ENCODE measurements around the gene PGK1. TPM values are rescaled to one million over a fixed set of nuclear protein-coding genes. Genes with fewer than 3 reads are reported as not detected.
"Not testable (repeated sequence)": the region's sequence is repeated elsewhere in the genome, so short reads cannot be mapped to it uniquely, and the experiment has no call there.

Gene PGK1
- polyA plus RNA-seq, 1 donor: 276 TPM

DNA sequence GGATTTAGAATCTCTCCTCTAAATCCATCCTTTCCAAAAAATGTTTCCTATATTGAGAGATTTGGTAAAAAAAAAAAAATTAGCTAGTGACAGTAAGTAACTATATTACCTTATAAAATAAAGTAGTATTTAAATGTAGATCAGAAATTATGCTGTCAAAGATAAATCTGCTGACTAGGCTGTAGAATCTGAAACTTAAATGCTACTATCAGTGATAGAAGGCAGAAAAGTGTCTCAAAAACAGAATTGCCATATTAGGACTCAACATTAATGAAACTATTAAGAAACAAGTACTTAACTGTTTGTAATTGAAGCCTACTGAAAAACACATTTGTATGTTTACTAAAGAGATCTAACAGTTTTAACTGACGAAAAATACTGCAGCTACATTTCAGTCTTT is 27.1 kb downstream of the PGK1 start:
- no peaks in the 10 kb centered on the region for H3K9me3 ChIP-seq (ENCODE audit: control insufficient read depth, low read depth, low read length)
- H3K36me3 ChIP-seq (ENCODE audit: control insufficient read depth, insufficient read depth, low read length): peaks cover 17% of the 10 kb centered on the region
- H3K4me3 ChIP-seq (ENCODE audit: low read length): no peak overlapping the region
- H3K27me3 ChIP-seq (ENCODE audit: control insufficient read depth, insufficient read depth, low read length): no peaks in the 10 kb centered on the region
- H3K27ac ChIP-seq (ENCODE audit: low read length): no peak overlapping the region
- DNase-seq: no peak
- H3K4me1 ChIP-seq (ENCODE audit: control insufficient read depth, insufficient read depth, low read length): no peaks in the 10 kb centered on the region
- WGBS (ENCODE audit: insufficient coverage, low lambda C conversion rate): no CpG with 5 or more reads among the region's 1 CpG

DNA sequence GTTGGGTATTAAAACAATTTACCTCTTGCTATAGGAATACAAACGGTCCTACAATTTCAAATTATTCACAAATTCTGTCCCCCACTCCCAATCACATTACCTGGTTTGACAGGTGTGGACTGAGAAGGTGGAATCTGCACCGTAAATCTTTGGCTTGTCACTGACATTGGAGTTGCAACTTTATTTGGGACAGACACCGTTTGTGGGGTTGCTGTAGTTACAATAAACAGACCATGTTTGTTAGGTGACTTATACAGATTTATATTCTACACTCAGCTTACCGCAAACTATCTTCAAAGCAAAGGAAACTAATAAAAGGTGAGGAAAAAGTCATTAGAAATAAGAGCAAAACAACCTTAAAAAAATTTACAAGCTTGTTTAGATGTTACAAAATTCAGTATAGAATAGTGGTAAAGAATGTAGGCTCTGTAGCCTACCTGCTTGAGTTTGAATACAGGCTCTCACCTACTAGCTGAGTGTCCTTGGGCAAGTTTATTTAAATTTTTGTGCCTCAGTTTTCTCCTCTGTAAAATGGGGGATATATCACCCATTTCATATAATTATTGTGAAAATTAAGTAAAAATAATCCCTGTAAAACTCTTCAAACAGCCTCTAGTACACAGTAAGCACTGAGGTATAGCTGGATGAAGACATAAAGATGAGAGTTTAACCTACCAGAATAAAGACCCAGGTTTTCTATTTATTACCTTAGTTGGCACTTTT is 29.4 kb downstream of the PGK1 start:
- H3K36me3 ChIP-seq (ENCODE audit: control insufficient read depth, insufficient read depth, low read length): peaks cover 7% of the 10 kb centered on the region
- DNase-seq: no peak
- no peak overlapping the region for H3K27ac ChIP-seq (ENCODE audit: low read length)
- H3K4me1 ChIP-seq (ENCODE audit: control insufficient read depth, insufficient read depth, low read length): no peaks in the 10 kb centered on the region
- no peaks in the 10 kb centered on the region for H3K9me3 ChIP-seq (ENCODE audit: control insufficient read depth, low read depth, low read length)
- H3K4me3 ChIP-seq (ENCODE audit: low read length): no peak overlapping the region
- WGBS (ENCODE audit: insufficient coverage, low lambda C conversion rate): no CpG with 5 or more reads among the region's 4 CpGs
- no peaks in the 10 kb centered on the region for H3K27me3 ChIP-seq (ENCODE audit: control insufficient read depth, insufficient read depth, low read length)

GRCh38 chrX:78139160-78140123 is 35.4 kb downstream of the PGK1 start, which contains the start of gene TAF9B:
TSS of gene TAF9B (minus strand) at chrX:78139650. CDS start at chrX:78139611, 39 bp downstream.
- WGBS (ENCODE audit: insufficient coverage, low lambda C conversion rate): no CpG with 5 or more reads among the region's 59 CpGs
- peak; percentile 77 to 85 for DNase-seq
- Histone ChIP-seq H3K4me1 (ENCODE audit: control insufficient read depth, insufficient read depth, low read length) (no peaks in the 10 kb centered on the region), H3K9me3 (ENCODE audit: control insufficient read depth, low read depth, low read length) (no peaks in the 10 kb centered on the region), H3K27me3 (ENCODE audit: control insufficient read depth, insufficient read depth, low read length) (no peaks in the 10 kb centered on the region), H3K36me3 (ENCODE audit: control insufficient read depth, insufficient read depth, low read length) (no peaks in the 10 kb centered on the region), H3K4me3 (ENCODE audit: low read length) (peak within 1 kb of the TSS; percentile 74), H3K27ac (ENCODE audit: low read length) (peak within 1 kb of the TSS; percentile 23)

DNA sequence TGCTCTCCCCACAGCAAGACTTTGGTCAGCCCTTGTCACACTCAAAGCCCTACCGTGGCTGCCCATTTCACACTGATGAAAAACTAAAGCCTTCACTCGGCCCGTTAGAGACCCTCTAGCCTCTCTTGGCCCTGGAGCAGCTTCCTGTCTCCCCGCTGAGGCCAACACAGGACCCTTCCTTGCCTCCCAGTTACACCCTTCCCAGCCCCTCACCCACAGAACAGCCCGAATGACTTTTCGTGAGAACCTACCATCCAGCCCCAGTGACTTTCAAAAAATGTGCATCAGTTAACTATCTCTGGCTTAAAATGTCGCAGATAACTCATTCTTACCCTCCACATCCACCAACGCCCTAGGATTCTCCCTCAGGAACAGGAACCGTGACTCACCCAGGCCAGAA is 36.2 kb downstream of the PGK1 start:
- WGBS (ENCODE audit: insufficient coverage, low lambda C conversion rate): no CpG with 5 or more reads among the region's 9 CpGs
- Histone ChIP-seq H3K4me3 (ENCODE audit: low read length) (no peak overlapping the region), H3K4me1 (ENCODE audit: control insufficient read depth, insufficient read depth, low read length) (no peaks in the 10 kb centered on the region), H3K27me3 (ENCODE audit: control insufficient read depth, insufficient read depth, low read length) (no peaks in the 10 kb centered on the region), H3K9me3 (ENCODE audit: control insufficient read depth, low read depth, low read length) (no peaks in the 10 kb centered on the region), H3K36me3 (ENCODE audit: control insufficient read depth, insufficient read depth, low read length) (no peaks in the 10 kb centered on the region), H3K27ac (ENCODE audit: low read length) (no peak overlapping the region)
- no peak for DNase-seq

DNA sequence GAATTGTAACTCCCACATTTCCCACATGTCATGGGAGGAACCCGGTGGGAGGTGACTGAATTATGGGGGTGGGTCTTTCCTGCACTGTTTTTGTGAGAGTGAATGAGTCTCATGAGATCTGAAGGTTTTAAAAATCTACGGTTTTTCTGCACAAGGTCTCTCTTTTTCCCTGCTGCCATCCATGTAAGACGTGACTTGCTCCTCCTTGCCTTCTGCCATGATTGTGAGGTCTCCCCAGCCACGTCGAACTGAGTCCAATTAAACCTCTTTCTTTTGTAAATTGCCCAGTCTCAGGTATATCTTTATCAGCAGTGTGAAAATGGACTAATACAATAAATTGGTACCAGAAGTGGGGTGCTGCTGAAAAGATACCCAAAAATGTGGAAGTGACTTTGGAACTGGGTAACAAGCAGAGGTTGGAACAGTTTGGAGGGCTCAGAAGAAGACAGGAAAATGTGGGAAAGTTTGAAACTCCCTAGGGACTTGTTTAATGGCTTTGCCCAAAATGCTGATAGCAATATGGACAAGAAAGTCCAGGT is 43.0 kb downstream of the PGK1 start:
- H3K9me3 ChIP-seq (ENCODE audit: control insufficient read depth, low read depth, low read length); H3K36me3 ChIP-seq (ENCODE audit: control insufficient read depth, insufficient read depth, low read length); H3K4me3 ChIP-seq (ENCODE audit: low read length); DNase-seq; H3K27ac ChIP-seq (ENCODE audit: low read length); H3K27me3 ChIP-seq (ENCODE audit: control insufficient read depth, insufficient read depth, low read length); H3K4me1 ChIP-seq (ENCODE audit: control insufficient read depth, insufficient read depth, low read length): not testable (repeated sequence)
- no CpG with 5 or more reads among the region's 5 CpGs for WGBS (ENCODE audit: insufficient coverage, low lambda C conversion rate)

GRCh38 chrX:78157373-78157772 is 53.3 kb downstream of the PGK1 start:
- not testable (repeated sequence) for H3K27ac ChIP-seq (ENCODE audit: low read length); DNase-seq; H3K4me1 ChIP-seq (ENCODE audit: control insufficient read depth, insufficient read depth, low read length); H3K36me3 ChIP-seq (ENCODE audit: control insufficient read depth, insufficient read depth, low read length); H3K9me3 ChIP-seq (ENCODE audit: control insufficient read depth, low read depth, low read length); H3K27me3 ChIP-seq (ENCODE audit: control insufficient read depth, insufficient read depth, low read length); H3K4me3 ChIP-seq (ENCODE audit: low read length)
- no CpG with 5 or more reads among the region's 2 CpGs for WGBS (ENCODE audit: insufficient coverage, low lambda C conversion rate)

GRCh38 chrX:78157846-78158245 is 53.8 kb downstream of the PGK1 start:
- not testable (repeated sequence) for H3K36me3 ChIP-seq (ENCODE audit: control insufficient read depth, insufficient read depth, low read length); DNase-seq; H3K4me3 ChIP-seq (ENCODE audit: low read length); H3K27me3 ChIP-seq (ENCODE audit: control insufficient read depth, insufficient read depth, low read length); H3K4me1 ChIP-seq (ENCODE audit: control insufficient read depth, insufficient read depth, low read length); H3K9me3 ChIP-seq (ENCODE audit: control insufficient read depth, low read depth, low read length); H3K27ac ChIP-seq (ENCODE audit: low read length)
- no CpG with 5 or more reads among the region's 10 CpGs for WGBS (ENCODE audit: insufficient coverage, low lambda C conversion rate)

DNA sequence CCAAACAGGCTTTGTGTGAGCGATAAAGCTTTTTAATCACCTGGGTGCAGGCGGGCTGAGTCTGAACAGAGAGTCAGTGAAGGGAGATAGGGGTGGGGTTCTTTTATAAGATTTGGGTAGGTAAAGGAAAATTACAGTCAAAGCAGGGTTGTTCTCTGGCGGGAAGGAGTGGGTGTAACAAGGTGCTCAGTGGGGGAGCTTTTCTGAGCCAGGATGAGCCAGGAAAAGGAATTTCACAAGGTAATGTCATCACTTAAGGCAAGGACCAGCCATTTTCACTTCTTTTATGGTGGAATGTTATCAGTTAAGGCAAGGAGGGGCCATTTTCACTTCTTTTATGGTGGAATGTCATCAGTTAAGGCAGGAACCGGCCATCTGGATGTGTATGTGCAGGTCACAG is 56.7 kb downstream of the PGK1 start:
- not testable (repeated sequence) for H3K4me3 ChIP-seq (ENCODE audit: low read length); H3K27ac ChIP-seq (ENCODE audit: low read length); H3K4me1 ChIP-seq (ENCODE audit: control insufficient read depth, insufficient read depth, low read length); H3K27me3 ChIP-seq (ENCODE audit: control insufficient read depth, insufficient read depth, low read length); DNase-seq; H3K36me3 ChIP-seq (ENCODE audit: control insufficient read depth, insufficient read depth, low read length); H3K9me3 ChIP-seq (ENCODE audit: control insufficient read depth, low read depth, low read length)
- WGBS (ENCODE audit: insufficient coverage, low lambda C conversion rate): no CpG with 5 or more reads among the region's 4 CpGs

GRCh38 chrX:78163175-78163574 is 59.1 kb downstream of the PGK1 start:
- not testable (repeated sequence) for H3K9me3 ChIP-seq (ENCODE audit: control insufficient read depth, low read depth, low read length); H3K27me3 ChIP-seq (ENCODE audit: control insufficient read depth, insufficient read depth, low read length); H3K4me3 ChIP-seq (ENCODE audit: low read length); H3K4me1 ChIP-seq (ENCODE audit: control insufficient read depth, insufficient read depth, low read length); H3K27ac ChIP-seq (ENCODE audit: low read length); H3K36me3 ChIP-seq (ENCODE audit: control insufficient read depth, insufficient read depth, low read length); DNase-seq
- no CpG with 5 or more reads among the region's 4 CpGs for WGBS (ENCODE audit: insufficient coverage, low lambda C conversion rate)

- DNase-seq: no peak
- Histone ChIP-seq H3K27ac (ENCODE audit: low read length) (no peak overlapping the region), H3K27me3 (ENCODE audit: control insufficient read depth, insufficient read depth, low read length) (no peaks in the 10 kb centered on the region), H3K36me3 (ENCODE audit: control insufficient read depth, insufficient read depth, low read length) (no peaks in the 10 kb centered on the region), H3K9me3 (ENCODE audit: control insufficient read depth, low read depth, low read length) (no peaks in the 10 kb centered on the region), H3K4me3 (ENCODE audit: low read length) (no peak overlapping the region), H3K4me1 (ENCODE audit: control insufficient read depth, insufficient read depth, low read length) (no peaks in the 10 kb centered on the region)
- WGBS (ENCODE audit: insufficient coverage, low lambda C conversion rate): no CpG with 5 or more reads among the region's 1 CpG
These were observed 61.4 kb downstream of the PGK1 start for GRCh38 chrX:78165425-78165824.
